Activated T-cell treated with anti-CD3 and anti-CD28 coated beads, Interleukin-2, amount 50 U/mL, for 48 hours (primary cell): ENCODE data around the gene BTRC.
"Not testable (repeated sequence)": the region's sequence is repeated elsewhere in the genome, so short reads cannot be mapped to it uniquely, and the experiment has no call there.

Experiments used
- DNase-seq, 2 experiments: peaks; one replicate each; pipeline ENCODE4 v3.0.0-alpha.2; 2020

The BTRC gene

GRCh38 chr10:101353692-101354327 lies at the start of gene BTRC:
Gene BTRC, plus strand, starts transcription at chr10:101354165. Its CDS starts 16 bp downstream, at chr10:101354181.
- DNase-seq: peak; percentile 95 to 96

GRCh38 chr10:101304316-101304715 lies 49.6 kb upstream of the BTRC start:
- no peak for DNase-seq

GRCh38 chr10:101305320-101306241 lies 48.4 kb upstream of the BTRC start:
- DNase-seq: no peak

GRCh38 chr10:101308051-101308450 lies 45.9 kb upstream of the BTRC start:
- DNase-seq: no peak

- DNase-seq: no peak
Observed at GRCh38 chr10:101310529-101311184, 43.3 kb upstream of the BTRC start.

GRCh38 chr10:101311185-101312066 lies 42.5 kb upstream of the BTRC start:
- DNase-seq: peak in 1 of 2 experiments; percentile 32

- DNase-seq: no peak
Observed at GRCh38 chr10:101319241-101319915, 34.6 kb upstream of the BTRC start.

- DNase-seq: no peak
Observed at GRCh38 chr10:101321073-101321472, 32.9 kb upstream of the BTRC start.

- DNase-seq: no peak
Observed at GRCh38 chr10:101322266-101323108, 31.5 kb upstream of the BTRC start.

- DNase-seq: no peak
Observed at GRCh38 chr10:101323495-101323894, 30.5 kb upstream of the BTRC start.

GRCh38 chr10:101327454-101327853 lies 26.5 kb upstream of the BTRC start:
- DNase-seq: not testable (repeated sequence)

GRCh38 chr10:101329341-101330032 lies 24.5 kb upstream of the BTRC start:
- no peak for DNase-seq

GRCh38 chr10:101330231-101330630 lies 23.7 kb upstream of the BTRC start:
- DNase-seq: no peak

- DNase-seq: no peak
Observed at GRCh38 chr10:101330631-101331225, 23.2 kb upstream of the BTRC start.

- no peak for DNase-seq
Observed at GRCh38 chr10:101331956-101332355, 22.0 kb upstream of the BTRC start.

- not testable (repeated sequence) for DNase-seq
Observed at GRCh38 chr10:101334259-101334658, 19.7 kb upstream of the BTRC start.

- DNase-seq: no peak
Observed at GRCh38 chr10:101336382-101336781, 17.6 kb upstream of the BTRC start.

GRCh38 chr10:101337836-101338235 lies 16.1 kb upstream of the BTRC start:
- no peak for DNase-seq

GRCh38 chr10:101341438-101341837 lies 12.5 kb upstream of the BTRC start:
- DNase-seq: no peak

- DNase-seq: no peak
Observed at GRCh38 chr10:101346177-101346576, 7.8 kb upstream of the BTRC start.
